ENCODE data around the gene OR10H4.

DNA sequence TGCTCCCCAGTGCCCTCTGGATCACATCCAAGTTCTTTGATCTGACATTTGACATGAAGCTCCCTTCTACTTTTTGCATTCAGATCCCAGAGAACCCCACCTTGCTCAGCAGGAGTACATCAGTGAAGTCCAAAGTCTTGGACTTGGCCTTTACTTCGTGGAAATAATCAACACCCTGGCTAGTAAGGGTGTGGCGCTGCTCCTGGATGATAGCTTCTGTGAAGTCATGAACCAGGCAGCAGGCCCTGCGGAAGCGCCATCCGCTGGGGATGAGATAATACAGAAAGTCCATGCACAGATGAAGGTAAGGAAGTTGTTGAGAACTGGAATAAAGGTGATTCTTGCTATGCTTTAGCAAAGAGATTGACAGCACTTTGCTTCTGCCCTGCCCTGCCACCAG, 43.2 kb downstream of the OR10H4 start:
- TF ChIP-seq POLR2A (IDR thresholded peaks at IDR 0.05; ENCODE audit: low read length) (no peak), GATA1 (IDR thresholded peaks at IDR 0.05; ENCODE audit: low read depth, low read length) (no peak)

Data from erythroblast (primary cell).